KMS-11 (cell line): ENCODE results near the gene HECW1.

Source experiments
- H2AFZ ChIP-seq: fragments of 200-600 bp; sonication (generic); 2 replicates; pipeline ENCODE4 v1.6.1; 2016; ENCODE audit warnings: antibody characterized with exemption, mixed run types, low read depth
- H3K27ac ChIP-seq: fragments of 200-600 bp; sonication (generic); 2 replicates; pipeline ENCODE4 v1.6.1; 2016; ENCODE audit warnings: mild to moderate bottlenecking, mixed run types
- H3K27me3 ChIP-seq: fragments of 200-600 bp; sonication (generic); 2 replicates; pipeline ENCODE4 v1.6.1; 2017; ENCODE audit warnings: mild to moderate bottlenecking, low read depth, mixed run types, moderate library complexity; ENCODE audit not compliant: insufficient read depth
- H3K36me3 ChIP-seq: fragments of 200-600 bp; sonication (generic); 2 replicates; pipeline ENCODE4 v1.6.1; 2017; ENCODE audit warnings: mild to moderate bottlenecking, mixed run types; ENCODE audit not compliant: insufficient read depth
- H3K4me1 ChIP-seq: fragments of 200-600 bp; sonication (generic); 2 replicates; pipeline ENCODE4 v1.6.1; 2016; ENCODE audit warnings: mild to moderate bottlenecking, low read depth, mixed run types; ENCODE audit not compliant: poor library complexity, severe bottlenecking
- H3K4me2 ChIP-seq: fragments of 200-600 bp; sonication (generic); 2 replicates; pipeline ENCODE4 v1.7.0; 2016; ENCODE audit warnings: mild to moderate bottlenecking, mixed run types
- H3K4me3 ChIP-seq: fragments of 200-600 bp; sonication (generic); IDR thresholded peaks from 2 replicates; pipeline ENCODE4 v1.6.1; 2017; ENCODE audit warnings: low read depth, low read length, mixed read lengths; ENCODE audit not compliant: insufficient read depth
- H3K79me2 ChIP-seq: fragments of 200-600 bp; sonication (generic); 2 replicates; pipeline ENCODE4 v1.6.1; 2016; ENCODE audit warnings: low read depth, mixed run types; ENCODE audit not compliant: insufficient read depth
- H3K9ac ChIP-seq: fragments of 200-600 bp; sonication (generic); 2 replicates; pipeline ENCODE4 v1.6.1; 2016; ENCODE audit warnings: mild to moderate bottlenecking, mixed run types
- H4K20me1 ChIP-seq: fragments of 200-600 bp; sonication (generic); 2 replicates; pipeline ENCODE4 v1.6.1; 2016; ENCODE audit warnings: mild to moderate bottlenecking, mixed run types; ENCODE audit not compliant: insufficient read depth
- TF ChIP-seq, protein P1 (sequence below): fragments of 200-600 bp; sonication (generic); conservative IDR thresholded peaks from 2 replicates; pipeline ENCODE4 v1.6.1; 2017; ENCODE audit warnings: low read depth, mild to moderate bottlenecking, antibody characterized with exemption, low read length, moderate library complexity, mixed read lengths

HECW1 gene

DNA sequence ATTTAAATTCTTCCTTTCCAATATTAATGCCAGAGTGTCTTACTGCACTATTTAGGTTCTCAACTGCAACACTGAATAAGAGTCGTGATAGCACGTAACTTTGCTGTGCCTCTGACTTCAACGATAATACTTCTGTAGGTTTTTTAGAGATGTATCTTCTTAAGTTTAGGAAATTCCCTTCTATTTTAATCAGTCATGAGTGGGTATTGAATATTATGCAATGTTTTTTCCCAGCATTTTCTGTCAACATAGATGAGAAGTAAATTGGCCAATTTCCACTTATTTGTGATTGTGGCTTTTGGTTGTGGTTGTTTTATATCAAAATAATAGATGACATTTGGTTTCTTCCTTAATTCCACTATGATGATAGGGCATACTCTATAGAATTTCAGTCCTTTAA lies 463.8 kb downstream of the HECW1 start:
- no peak overlapping the region for H3K4me2 ChIP-seq

DNA sequence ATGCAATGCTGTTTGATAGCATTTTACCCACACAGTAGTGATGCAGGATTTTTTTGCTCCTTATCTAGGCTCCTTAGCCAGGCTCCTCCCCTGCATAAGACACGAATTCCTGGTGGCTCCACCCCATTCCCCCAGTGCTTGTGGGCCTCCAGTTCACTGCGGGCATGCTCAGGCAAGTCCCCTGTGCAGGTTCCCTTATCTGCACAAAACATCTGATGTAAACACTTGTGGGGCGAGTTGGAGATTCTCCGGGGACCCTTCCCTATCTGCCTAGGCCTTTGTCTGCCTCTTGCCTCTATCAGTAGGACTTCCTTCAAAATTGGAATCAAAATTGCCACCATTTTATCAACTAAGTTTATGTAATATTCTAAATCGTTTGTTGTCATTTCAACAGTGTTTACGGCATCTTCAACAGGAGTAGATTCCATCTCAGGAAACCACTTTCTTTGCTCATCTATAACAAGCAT lies 465.1 kb downstream of the HECW1 start:
- Histone ChIP-seq H4K20me1 (no peaks in the 10 kb centered on the region), H3K36me3 (no peaks in the 10 kb centered on the region), H3K4me3 (no peak overlapping the region), H3K4me2 (no peak overlapping the region), H3K4me1 (peaks cover 22% of the 10 kb centered on the region), H3K27ac (no peak overlapping the region), H2AFZ (no peak overlapping the region), H3K27me3 (no peaks in the 10 kb centered on the region), H3K79me2 (no peaks in the 10 kb centered on the region), H3K9ac (no peak overlapping the region)
- TF ChIP-seq, protein P1, sequence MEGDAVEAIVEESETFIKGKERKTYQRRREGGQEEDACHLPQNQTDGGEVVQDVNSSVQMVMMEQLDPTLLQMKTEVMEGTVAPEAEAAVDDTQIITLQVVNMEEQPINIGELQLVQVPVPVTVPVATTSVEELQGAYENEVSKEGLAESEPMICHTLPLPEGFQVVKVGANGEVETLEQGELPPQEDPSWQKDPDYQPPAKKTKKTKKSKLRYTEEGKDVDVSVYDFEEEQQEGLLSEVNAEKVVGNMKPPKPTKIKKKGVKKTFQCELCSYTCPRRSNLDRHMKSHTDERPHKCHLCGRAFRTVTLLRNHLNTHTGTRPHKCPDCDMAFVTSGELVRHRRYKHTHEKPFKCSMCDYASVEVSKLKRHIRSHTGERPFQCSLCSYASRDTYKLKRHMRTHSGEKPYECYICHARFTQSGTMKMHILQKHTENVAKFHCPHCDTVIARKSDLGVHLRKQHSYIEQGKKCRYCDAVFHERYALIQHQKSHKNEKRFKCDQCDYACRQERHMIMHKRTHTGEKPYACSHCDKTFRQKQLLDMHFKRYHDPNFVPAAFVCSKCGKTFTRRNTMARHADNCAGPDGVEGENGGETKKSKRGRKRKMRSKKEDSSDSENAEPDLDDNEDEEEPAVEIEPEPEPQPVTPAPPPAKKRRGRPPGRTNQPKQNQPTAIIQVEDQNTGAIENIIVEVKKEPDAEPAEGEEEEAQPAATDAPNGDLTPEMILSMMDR: no peak

More for the DNA sequence above, 463.8 kb downstream of the HECW1 start:
- no peak overlapping the region for H3K27ac ChIP-seq
- H3K36me3 ChIP-seq: no peaks in the 10 kb centered on the region
- H4K20me1 ChIP-seq: no peaks in the 10 kb centered on the region
- H3K4me3 ChIP-seq: no peak overlapping the region
- H2AFZ ChIP-seq: no peak overlapping the region
- no peaks in the 10 kb centered on the region for H3K79me2 ChIP-seq
- H3K9ac ChIP-seq: no peak overlapping the region
- H3K4me1 ChIP-seq: peaks cover 22% of the 10 kb centered on the region
- TF ChIP-seq, protein P1: no peak
- no peaks in the 10 kb centered on the region for H3K27me3 ChIP-seq

DNA sequence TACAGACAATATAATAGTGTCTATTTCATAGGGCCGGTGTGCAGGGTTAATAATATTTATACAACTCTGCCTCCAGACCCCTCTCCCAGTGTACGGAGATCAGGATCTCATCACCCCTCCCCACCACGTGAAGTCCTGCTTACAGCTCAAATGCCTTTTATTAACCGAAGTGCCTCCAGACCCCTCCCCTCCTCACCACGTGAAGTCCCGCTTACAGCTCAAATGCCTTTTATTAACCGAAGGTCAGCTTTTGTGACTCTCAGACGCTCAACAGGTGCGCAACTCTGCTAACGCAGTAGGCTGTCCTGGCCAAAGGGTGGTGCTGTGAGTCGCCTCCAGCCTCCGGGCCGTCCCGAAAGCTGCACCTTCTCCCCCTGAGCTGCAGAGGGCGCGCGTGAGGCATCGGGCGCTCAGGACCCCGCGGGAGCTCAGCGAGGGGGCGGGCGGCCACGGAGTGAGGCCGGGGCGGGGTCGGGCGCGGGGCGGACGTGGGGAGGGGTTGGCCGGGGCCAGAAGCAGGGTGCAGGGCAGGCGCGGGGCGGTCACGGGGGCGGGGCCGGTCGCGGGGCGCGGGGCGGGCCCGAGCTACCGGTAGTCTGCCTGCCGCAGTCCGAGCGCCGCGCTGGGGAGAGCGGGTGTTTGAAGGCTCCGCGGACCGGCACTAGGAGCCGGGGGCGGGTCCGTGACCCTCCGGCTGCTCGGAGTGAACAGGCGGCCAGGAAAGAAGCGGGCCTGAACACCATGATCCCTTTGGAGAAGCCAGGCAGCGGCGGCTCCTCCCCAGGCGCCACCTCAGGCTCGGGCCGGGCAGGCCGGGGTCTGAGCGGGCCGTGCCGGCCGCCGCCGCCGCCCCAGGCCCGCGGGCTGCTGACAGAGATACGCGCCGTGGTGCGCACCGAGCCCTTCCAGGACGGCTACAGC lies 470.3 kb downstream of the HECW1 start, which contains the start of gene STK17A:
Gene STK17A, plus strand, starts transcription at position 606 of the 921 bp plus-strand sequence. Its CDS starts 136 bp downstream, at position 742.
- peak within 1 kb of the TSS; percentile 28; the same call in 1 of the 2 replicates for H2AFZ ChIP-seq
- TF ChIP-seq, protein P1: peak; percentile 94
- peaks cover 47% of the 10 kb centered on the region for H3K79me2 ChIP-seq

DNA sequence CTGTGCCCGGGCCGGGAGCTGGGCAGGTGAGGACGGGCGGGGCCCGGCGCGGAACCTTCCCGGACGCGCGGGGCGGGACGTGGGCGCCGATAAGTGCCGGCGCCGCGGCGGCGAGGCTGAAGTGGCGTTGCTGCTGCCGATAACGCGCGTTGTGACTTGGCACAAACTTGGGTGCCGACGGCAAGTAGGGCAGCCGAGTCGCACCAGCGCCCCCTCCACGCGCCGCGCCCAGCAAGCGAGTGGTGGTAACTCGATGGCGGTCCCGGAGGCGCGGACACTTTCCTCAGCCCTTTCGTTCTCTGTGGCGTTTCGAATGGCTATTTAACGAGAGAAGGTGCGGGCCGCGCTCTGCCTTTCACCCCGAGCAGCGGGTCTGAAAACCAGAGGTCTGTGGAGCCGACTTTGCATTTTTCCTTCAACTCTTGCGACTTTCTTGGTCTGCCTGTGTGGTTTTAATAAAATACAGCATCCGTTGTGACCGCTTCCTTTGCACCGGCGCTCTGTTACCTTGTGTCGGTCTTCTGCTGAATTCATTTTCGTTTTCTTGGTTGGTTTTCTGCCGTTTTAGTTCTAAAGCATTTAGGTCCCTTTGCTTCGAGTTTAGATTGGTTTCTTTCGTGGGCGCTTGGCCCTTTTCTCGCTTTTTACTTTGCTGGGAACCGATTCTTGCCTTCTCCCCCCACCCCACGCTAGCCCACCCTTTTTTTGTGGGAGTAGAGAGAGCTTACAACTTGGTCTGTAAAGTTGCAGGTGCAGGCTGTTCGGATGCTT lies 471.2 kb downstream of the HECW1 start:
- TF ChIP-seq, protein P1: no peak
- H3K4me2 ChIP-seq: peak overlapping the region; percentile 69
- H3K36me3 ChIP-seq: no peaks in the 10 kb centered on the region
- no peaks in the 10 kb centered on the region for H4K20me1 ChIP-seq
- peaks cover 56% of the 10 kb centered on the region for H3K79me2 ChIP-seq
- peaks cover 46% of the 10 kb centered on the region for H3K4me1 ChIP-seq
- H3K4me3 ChIP-seq: peak overlapping the region; percentile 8
- H2AFZ ChIP-seq: no peak overlapping the region
- H3K27ac ChIP-seq: peak overlapping the region; percentile 93
- H3K9ac ChIP-seq: peak overlapping the region; percentile 91
- H3K27me3 ChIP-seq: no peaks in the 10 kb centered on the region

More for the DNA sequence above, 470.3 kb downstream of the HECW1 start, which contains the start of gene STK17A:
- Histone ChIP-seq H3K9ac (peak within 1 kb of the TSS; percentile 91), H4K20me1 (no peaks in the 10 kb centered on the region), H3K4me2 (peak within 1 kb of the TSS; percentile 69), H3K27me3 (no peaks in the 10 kb centered on the region), H3K4me1 (peaks cover 37% of the 10 kb centered on the region), H3K27ac (peak within 1 kb of the TSS; percentile 93), H3K4me3 (peak within 1 kb of the TSS; percentile 8), H3K36me3 (no peaks in the 10 kb centered on the region)
